ENCODE measurements around the gene NDUFS6. TPM values are rescaled to one million over a fixed set of nuclear protein-coding genes. Genes with fewer than 3 reads are reported as not detected.

The NDUFS6 gene
- total and polyA plus RNA-seq, 2 of the 8 experiments (the other 6 are each of a cell fraction or from before 2014, with no cell fraction given), result 72.7 to 191 TPM

GRCh38 chr5:1789834-1790471 is 11.3 kb upstream of the NDUFS6 start (continued):
- no peak for TF ChIP-seq CTCF (IDR thresholded peaks at IDR 0.05; ENCODE audit: control extremely low read depth in 1 of 3, insufficient read depth in 1 of 3, low read depth in 1 of 3, low read length in 3 of 3)
- no peak for TF ChIP-seq MAFK (IDR thresholded peaks at IDR 0.05; ENCODE audit: low read depth, low read length)
- no peak for TF ChIP-seq HDAC6 (IDR thresholded peaks at IDR 0.05; ENCODE audit: low read depth, low read length)
